ENCODE measurements around the gene ZMYM2. TPM values are rescaled to one million over a fixed set of nuclear protein-coding genes. Genes with fewer than 3 reads are reported as not detected.

The ZMYM2 gene
- total RNA-seq, 1 donor from 2014 or later = 303 TPM

DNA sequence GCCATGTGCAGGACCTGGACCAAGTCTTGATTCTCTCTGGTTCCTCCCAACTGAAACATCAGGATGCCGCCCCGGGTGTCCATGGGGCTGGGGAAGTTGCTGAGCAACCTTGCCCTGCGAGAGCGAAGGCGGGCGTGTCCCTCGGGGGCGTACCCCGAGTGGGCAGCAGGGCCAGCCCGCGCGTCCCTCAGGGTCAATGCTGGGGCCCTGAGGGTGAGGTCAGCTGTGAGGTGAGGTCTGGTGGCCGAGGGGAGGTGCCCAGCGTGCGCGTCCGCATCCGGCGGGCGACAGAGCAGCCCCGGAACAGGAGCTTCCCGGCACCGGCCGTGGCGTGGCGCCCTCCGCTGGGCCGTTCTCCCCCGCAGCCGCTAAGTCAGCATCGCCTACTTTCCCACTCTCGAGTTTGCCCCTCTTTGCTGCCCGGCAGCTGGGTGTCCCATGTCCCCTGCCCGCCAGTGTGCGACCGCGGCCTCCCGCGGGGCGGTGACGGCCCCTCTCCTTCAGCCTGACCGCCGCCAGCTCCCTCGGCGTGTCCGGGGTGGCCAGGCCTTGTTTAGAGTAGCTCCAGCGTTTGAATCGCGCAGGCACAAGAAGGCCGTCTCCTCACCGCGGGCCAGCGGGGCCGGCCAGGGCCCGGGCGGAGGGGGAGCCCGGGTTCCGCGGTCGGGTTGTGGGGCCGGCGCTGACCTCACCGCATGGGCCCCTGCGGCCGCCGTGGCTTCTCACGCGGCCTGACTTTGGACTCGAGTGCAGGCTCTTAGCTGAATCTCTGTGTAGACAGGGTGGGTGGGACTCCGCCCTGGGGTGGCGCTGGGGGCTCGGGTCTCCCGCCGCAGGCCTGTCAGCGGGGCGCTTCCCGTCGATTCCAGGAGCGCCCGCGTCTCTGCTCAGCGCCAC lies 169.3 kb downstream of the ZMYM2 start:
- H3K27ac Mint-ChIP-seq = no peak overlapping the region

DNA sequence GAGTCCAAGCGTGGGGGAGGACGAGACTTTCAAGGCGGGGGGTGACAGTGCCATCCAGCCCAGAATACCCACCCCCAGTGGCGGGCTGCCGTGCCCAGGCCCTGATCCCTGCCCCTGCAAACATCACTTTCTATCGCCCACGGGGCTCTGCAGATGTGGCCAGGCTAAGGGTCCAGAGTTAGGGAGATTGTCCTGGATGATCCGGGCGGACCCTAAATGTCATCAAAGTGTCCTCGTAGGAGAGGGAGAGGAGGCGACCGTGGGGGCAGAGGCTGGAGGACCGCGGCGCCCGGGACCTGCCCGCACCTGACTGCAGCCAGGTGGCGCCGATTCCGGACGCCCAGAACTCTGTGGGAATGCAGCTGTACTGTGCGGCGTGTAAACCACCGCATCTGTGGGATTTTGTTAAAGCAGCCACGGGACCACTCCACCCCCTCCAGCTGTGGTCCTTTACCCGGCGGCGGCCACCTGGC lies 170.0 kb downstream of the ZMYM2 start:
- Mint-ChIP-seq H3K4me3 (peak overlapping the region; percentile 71), H3K4me1 (no peaks in the 10 kb centered on the region), H3K27ac (no peak overlapping the region), H3K27me3 (ENCODE audit: insufficient read depth, low read depth) (peaks cover 18% of the 10 kb centered on the region), H3K36me3 (no peaks in the 10 kb centered on the region), H3K9me3 (no peaks in the 10 kb centered on the region)
- H3K9ac ChIP-seq = no peak overlapping the region
- no peaks in the 10 kb centered on the region for H3K36me3 ChIP-seq
- H4K20me1 ChIP-seq (ENCODE audit: low read depth) = no peaks in the 10 kb centered on the region
- H3K27me3 ChIP-seq = peaks cover 73% of the 10 kb centered on the region
- H3K79me2 ChIP-seq (ENCODE audit: low read depth) = no peaks in the 10 kb centered on the region
- H3K9me3 ChIP-seq (ENCODE audit: low read depth) = no peaks in the 10 kb centered on the region
- peak overlapping the region; percentile 67 for H3K4me3 ChIP-seq
- TF ChIP-seq, protein P1, sequence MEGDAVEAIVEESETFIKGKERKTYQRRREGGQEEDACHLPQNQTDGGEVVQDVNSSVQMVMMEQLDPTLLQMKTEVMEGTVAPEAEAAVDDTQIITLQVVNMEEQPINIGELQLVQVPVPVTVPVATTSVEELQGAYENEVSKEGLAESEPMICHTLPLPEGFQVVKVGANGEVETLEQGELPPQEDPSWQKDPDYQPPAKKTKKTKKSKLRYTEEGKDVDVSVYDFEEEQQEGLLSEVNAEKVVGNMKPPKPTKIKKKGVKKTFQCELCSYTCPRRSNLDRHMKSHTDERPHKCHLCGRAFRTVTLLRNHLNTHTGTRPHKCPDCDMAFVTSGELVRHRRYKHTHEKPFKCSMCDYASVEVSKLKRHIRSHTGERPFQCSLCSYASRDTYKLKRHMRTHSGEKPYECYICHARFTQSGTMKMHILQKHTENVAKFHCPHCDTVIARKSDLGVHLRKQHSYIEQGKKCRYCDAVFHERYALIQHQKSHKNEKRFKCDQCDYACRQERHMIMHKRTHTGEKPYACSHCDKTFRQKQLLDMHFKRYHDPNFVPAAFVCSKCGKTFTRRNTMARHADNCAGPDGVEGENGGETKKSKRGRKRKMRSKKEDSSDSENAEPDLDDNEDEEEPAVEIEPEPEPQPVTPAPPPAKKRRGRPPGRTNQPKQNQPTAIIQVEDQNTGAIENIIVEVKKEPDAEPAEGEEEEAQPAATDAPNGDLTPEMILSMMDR (IDR thresholded peaks at IDR 0.05) = peak; percentile 39
- TF ChIP-seq EZH2 (IDR thresholded peaks at IDR 0.05) (peak; percentile 59), EZH2phosphoT487 (IDR thresholded peaks at IDR 0.05) (no peak)
- peaks cover 7% of the 10 kb centered on the region for H3K4me1 ChIP-seq
- peak overlapping the region; percentile 97 for H3K4me2 ChIP-seq
- peak overlapping the region; percentile 99 for H2AFZ ChIP-seq (replicated peaks)
- DNase-seq (ENCODE audit: low spot score) = peak; percentile 51
- H3F3A ChIP-seq (ENCODE audit: low read depth) = peaks cover 10% of the 10 kb centered on the region
- H3K27ac ChIP-seq = no peak overlapping the region

More for the DNA sequence above, 169.3 kb downstream of the ZMYM2 start:
- H3K79me2 ChIP-seq (ENCODE audit: low read depth) = no peaks in the 10 kb centered on the region
- peak overlapping the region; percentile 67 for H3K4me3 ChIP-seq
- H3K9me3 ChIP-seq (ENCODE audit: low read depth) = no peaks in the 10 kb centered on the region
- Mint-ChIP-seq H3K4me1 (no peaks in the 10 kb centered on the region), H3K36me3 (no peaks in the 10 kb centered on the region), H3K27me3 (ENCODE audit: insufficient read depth, low read depth) (peaks cover 18% of the 10 kb centered on the region), H3K4me3 (peak overlapping the region; percentile 71), H3K9me3 (no peaks in the 10 kb centered on the region)
- no peaks in the 10 kb centered on the region for H3K36me3 ChIP-seq
- H3K27me3 ChIP-seq = peaks cover 73% of the 10 kb centered on the region
- peaks cover 10% of the 10 kb centered on the region for H3F3A ChIP-seq (ENCODE audit: low read depth)
- H3K4me1 ChIP-seq = peaks cover 7% of the 10 kb centered on the region
- H3K9ac ChIP-seq = no peak overlapping the region
- peak overlapping the region; percentile 99 for H2AFZ ChIP-seq (replicated peaks)
- peak; percentile 74 for DNase-seq (ENCODE audit: low spot score)
- H4K20me1 ChIP-seq (ENCODE audit: low read depth) = no peaks in the 10 kb centered on the region
- H3K27ac ChIP-seq = no peak overlapping the region
- H3K4me2 ChIP-seq = peak overlapping the region; percentile 97
- TF ChIP-seq EZH2phosphoT487 (IDR thresholded peaks at IDR 0.05) (no peak), EZH2 (IDR thresholded peaks at IDR 0.05) (peak; percentile 51)
- TF ChIP-seq, protein P1 (IDR thresholded peaks at IDR 0.05) = peak; percentile 57

DNA sequence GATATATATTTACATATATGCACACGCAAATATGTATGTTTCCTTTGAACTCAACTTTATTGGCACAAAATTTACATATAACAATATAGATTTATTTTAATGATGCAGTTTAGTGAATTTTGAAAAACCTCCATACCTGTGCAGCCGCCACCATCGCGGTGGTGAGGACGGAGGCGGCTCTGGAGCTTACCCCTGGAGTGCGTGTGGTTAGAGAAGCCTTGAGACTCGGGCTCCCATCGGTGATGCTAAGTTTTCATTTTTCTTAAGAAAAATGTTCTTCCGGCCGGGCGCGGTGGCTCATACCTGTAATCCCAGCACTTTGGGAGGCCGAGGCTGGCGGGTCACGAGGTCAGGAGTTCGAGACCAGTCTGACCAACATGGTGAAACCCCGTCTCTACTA lies 170.5 kb downstream of the ZMYM2 start:
- peak overlapping the region; percentile 97 for H3K4me2 ChIP-seq
- Mint-ChIP-seq H3K36me3 (no peaks in the 10 kb centered on the region), H3K27me3 (ENCODE audit: insufficient read depth, low read depth) (peaks cover 18% of the 10 kb centered on the region), H3K9me3 (no peaks in the 10 kb centered on the region), H3K27ac (no peak overlapping the region), H3K4me1 (no peaks in the 10 kb centered on the region), H3K4me3 (peak overlapping the region; percentile 71)
- TF ChIP-seq, protein P1 (IDR thresholded peaks at IDR 0.05) = no peak
- TF ChIP-seq EZH2phosphoT487 (IDR thresholded peaks at IDR 0.05) (no peak), EZH2 (IDR thresholded peaks at IDR 0.05) (no peak)
- no peak overlapping the region for H3K9ac ChIP-seq
- H3K9me3 ChIP-seq (ENCODE audit: low read depth) = no peaks in the 10 kb centered on the region
- H3K36me3 ChIP-seq = no peaks in the 10 kb centered on the region
- H3F3A ChIP-seq (ENCODE audit: low read depth) = peaks cover 10% of the 10 kb centered on the region
- H3K27me3 ChIP-seq = peaks cover 73% of the 10 kb centered on the region
- H2AFZ ChIP-seq (replicated peaks) = peak overlapping the region; percentile 99
- H3K4me1 ChIP-seq = peaks cover 7% of the 10 kb centered on the region
- H3K4me3 ChIP-seq = peak overlapping the region; percentile 67
- no peak overlapping the region for H3K27ac ChIP-seq
- no peaks in the 10 kb centered on the region for H4K20me1 ChIP-seq (ENCODE audit: low read depth)
- DNase-seq (ENCODE audit: low spot score) = no peak
- H3K79me2 ChIP-seq (ENCODE audit: low read depth) = no peaks in the 10 kb centered on the region
